ENCODE data around the gene MMAA.

MMAA gene

DNA sequence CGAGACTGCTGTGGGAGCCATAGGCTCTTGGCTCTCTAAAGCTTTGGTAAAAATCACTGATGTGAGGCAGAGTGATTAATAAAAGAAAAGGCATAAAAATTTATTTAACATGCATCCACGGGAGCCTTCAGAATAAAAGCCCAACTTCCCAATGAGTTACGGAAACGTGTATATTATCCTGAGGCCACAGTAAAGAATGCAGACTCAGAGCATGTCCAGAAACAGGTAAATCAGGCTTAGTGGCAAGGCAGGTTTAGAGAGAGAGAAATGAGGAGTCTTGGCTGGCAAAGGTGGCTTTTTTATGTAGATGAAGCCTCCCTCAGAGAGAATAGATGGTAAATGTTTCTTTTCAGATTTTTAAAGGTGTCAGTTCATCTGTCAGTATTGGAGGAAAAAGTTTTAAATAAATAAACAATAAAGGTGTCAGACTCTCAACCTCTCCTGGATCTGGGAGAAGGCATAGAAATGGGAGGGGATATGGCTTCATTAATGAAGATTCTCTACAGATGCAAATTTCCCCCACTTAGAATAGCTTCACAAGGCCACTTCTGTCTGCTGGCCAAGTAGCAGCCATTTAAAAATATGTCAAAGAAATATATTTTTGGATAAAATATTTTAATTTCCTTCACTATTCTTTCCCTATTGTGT, 84.8 kb downstream of the MMAA start:
- DNase-seq (ENCODE audit: low read depth in 3 of 3, low spot score in 1 of 3), result no peak

DNA sequence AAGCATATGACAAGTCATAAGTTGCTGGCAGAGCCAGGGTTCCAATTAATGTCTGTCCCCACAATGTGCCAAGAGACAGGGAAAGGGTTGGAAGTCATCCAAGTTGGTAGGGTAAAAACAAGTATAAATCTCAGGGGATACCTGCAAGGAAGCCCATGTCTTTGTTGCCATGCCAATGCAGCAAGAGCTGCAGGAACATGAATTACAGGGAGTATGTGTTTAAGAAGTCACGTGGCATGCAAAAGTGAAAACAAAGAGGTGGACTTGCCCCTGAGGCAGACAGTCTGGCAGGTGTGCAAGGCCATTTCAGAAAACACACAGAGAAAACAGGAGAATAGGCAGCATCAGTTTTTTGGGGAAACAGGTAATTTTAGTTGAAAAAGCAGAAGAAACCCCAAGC, 90.2 kb downstream of the MMAA start:
- DNase-seq (ENCODE audit: low read depth in 3 of 3, low spot score in 1 of 3), result no peak

Measured in stimulated activated CD4-positive, alpha-beta T cell treated with anti-CD3 and anti-CD28 coated beads, TNF-alpha, amount 100 ng/mL, for 1 hour (primary cell).